Activated gamma-delta T cell treated with anti-CD3 and anti-CD28 coated beads, Interleukin-2, amount 50 U/mL, for 16 hours (primary cell): ENCODE measurements around the gene STARD13.

ENCODE experiments used
- DNase-seq: peaks from one replicate; pipeline ENCODE4 v3.0.0-alpha.2; 2020; ENCODE audit warnings: low read depth

The STARD13 gene

GRCh38 chr13:33224191-33224590 lies 61.4 kb downstream of the STARD13 start:
- DNase-seq = no peak

GRCh38 chr13:33219926-33220325 lies 65.6 kb downstream of the STARD13 start:
- DNase-seq = no peak

- DNase-seq = no peak
Measured at GRCh38 chr13:33218426-33218825, 67.1 kb downstream of the STARD13 start.

GRCh38 chr13:33218020-33218419 lies 67.5 kb downstream of the STARD13 start:
- no peak for DNase-seq

GRCh38 chr13:33217256-33217655 lies 68.3 kb downstream of the STARD13 start:
- no peak for DNase-seq

- no peak for DNase-seq
Measured at GRCh38 chr13:33213797-33214196, 71.8 kb downstream of the STARD13 start.

- DNase-seq = no peak
Measured at GRCh38 chr13:33213024-33213768, 72.4 kb downstream of the STARD13 start.

GRCh38 chr13:33212396-33212795 lies 73.2 kb downstream of the STARD13 start:
- DNase-seq = no peak

- no peak for DNase-seq
Measured at GRCh38 chr13:33210090-33210489, 75.5 kb downstream of the STARD13 start.

GRCh38 chr13:33208290-33209220 lies 77.0 kb downstream of the STARD13 start:
- DNase-seq = no peak

- DNase-seq = no peak
Measured at GRCh38 chr13:33207615-33207961, 78.0 kb downstream of the STARD13 start.

GRCh38 chr13:33206945-33207614 lies 78.5 kb downstream of the STARD13 start:
- no peak for DNase-seq

GRCh38 chr13:33206425-33206824 lies 79.1 kb downstream of the STARD13 start:
- DNase-seq = no peak

GRCh38 chr13:33205804-33206221 lies 79.7 kb downstream of the STARD13 start:
- DNase-seq = no peak

GRCh38 chr13:33205224-33205623 lies 80.3 kb downstream of the STARD13 start:
- no peak for DNase-seq

GRCh38 chr13:33204130-33204927 lies 81.2 kb downstream of the STARD13 start:
- DNase-seq = no peak

- no peak for DNase-seq
Measured at GRCh38 chr13:33202644-33203169, 82.8 kb downstream of the STARD13 start.

- DNase-seq = no peak
Measured at GRCh38 chr13:33201659-33202058, 83.9 kb downstream of the STARD13 start.

GRCh38 chr13:33199289-33199850 lies 86.2 kb downstream of the STARD13 start:
- no peak for DNase-seq

GRCh38 chr13:33197541-33197971 lies 88.0 kb downstream of the STARD13 start:
- DNase-seq = no peak

GRCh38 chr13:33196767-33197166 lies 88.8 kb downstream of the STARD13 start:
- DNase-seq = no peak
